ENCODE results near the gene PSMB2. TPM values are rescaled to one million over a fixed set of nuclear protein-coding genes. Genes with fewer than 3 reads are reported as not detected.

The PSMB2 gene
- total RNA-seq, 1 experiment from 2014 or later = 86.0 TPM

GRCh38 chr1:35555601-35556477, 85.5 kb downstream of the PSMB2 start:
- TF ChIP-seq CTCF (conservative IDR thresholded peaks at IDR 0.05) = no peak
- Histone ChIP-seq H3K4me2 (ENCODE audit: insufficient read depth, insufficient read length, low read length) (peak overlapping the region; percentile 98), H4K8ac (replicated peaks; ENCODE audit: insufficient read length, low read depth, low read length) (no peak overlapping the region), H3K4me1 (ENCODE audit: insufficient read depth, low read length) (peaks cover 6% of the 10 kb centered on the region; the same call in 1 of the 2 replicates), H2AFZ (ENCODE audit: low read length) (no peak overlapping the region), H4K20me1 (ENCODE audit: control insufficient read depth, insufficient read depth, insufficient read length) (no peaks in the 10 kb centered on the region), H2BK120ac (ENCODE audit: low read depth, low read length, poor library complexity, severe bottlenecking) (no peak overlapping the region), H3K56ac (ENCODE audit: insufficient read length, low read depth, low read length) (no peak overlapping the region), H2BK12ac (ENCODE audit: insufficient read length, low read depth, low read length) (peak overlapping the region; percentile 40), H3K14ac (ENCODE audit: insufficient read depth, low read length) (no peak overlapping the region), H3T11ph (ENCODE audit: low read length) (no peak overlapping the region), H3K79me2 (ENCODE audit: insufficient read depth, low read length) (peaks cover 8% of the 10 kb centered on the region; the same call in 1 of the 2 replicates), H3K23ac (ENCODE audit: insufficient read length, low read depth, low read length) (no peak overlapping the region), H3K23me2 (ENCODE audit: insufficient read length, low read depth, low read length, poor library complexity, severe bottlenecking) (peaks cover 21% of the 10 kb centered on the region), H2AK5ac (ENCODE audit: insufficient read length, low read length) (no peak overlapping the region), H3K27ac (ENCODE audit: insufficient read length, low read depth, low read length) (peak overlapping the region; percentile 96), H3K4ac (ENCODE audit: low read depth, low read length) (no peak overlapping the region), H3K79me1 (ENCODE audit: insufficient read depth, low read depth, low read length, poor library complexity, severe bottlenecking) (no peaks in the 10 kb centered on the region), H3K9me3 (ENCODE audit: control insufficient read depth, low read depth, low read length) (no peaks in the 10 kb centered on the region), H3K9ac (ENCODE audit: extremely low read depth, insufficient read length, low read length) (no peak overlapping the region), H2BK5ac (ENCODE audit: insufficient read length, low read length) (no peak overlapping the region), H3K18ac (ENCODE audit: insufficient read length, low read depth, low read length) (no peak overlapping the region), H3K27me3 (ENCODE audit: insufficient read depth, low read length) (no peaks in the 10 kb centered on the region), H4K91ac (ENCODE audit: insufficient read length, low read depth, low read length) (no peak overlapping the region), H4K5ac (ENCODE audit: insufficient read length, low read depth, low read length) (no peak overlapping the region), H2BK15ac (ENCODE audit: low read depth, low read length) (no peak overlapping the region), H2BK20ac (ENCODE audit: low read depth, low read length, poor library complexity, severe bottlenecking) (no peak overlapping the region)
- Mint-ChIP-seq H3K4me3 (peak overlapping the region; percentile 91 to 98), H3K4me1 (peaks cover 45 to 55% of the 10 kb centered on the region in 2 experiments), H3K27me3 (ENCODE audit: low read depth) (no peaks in the 10 kb centered on the region), H3K9me3 (peaks cover 0 to 4% of the 10 kb centered on the region in 2 experiments; a peak in 2 of 5 replicates), H3K27ac (peak overlapping the region; percentile 22 to 100 (median 98)), H3K36me3 (ENCODE audit: insufficient read depth in 1 of 3, low read depth in 3 of 3) (peaks cover 19 to 37% (median 26%) of the 10 kb centered on the region in 3 experiments; a peak in 6 of 7 replicates)
- no peak for DNase-seq
- WGBS (ENCODE audit: extremely low coverage, insufficient read length, low lambda C conversion rate) = no CpG with 5 or more reads among the region's 10 CpGs

Data from H9 (cell line).